GM18505 (cell line): Measurements from ENCODE around the gene SYT12.

ENCODE experiments used
- ATAC-seq: cut with Tn5 transposase; IDR thresholded peaks from one replicate; pipeline ENCODE4 v1.9.1; 2021; ENCODE audit not compliant: unreplicated experiment
- POLR2A ChIP-seq: IDR thresholded peaks from 4 replicates; pipeline ENCODE4 v1.6.1; 2011; ENCODE audit warnings: borderline replicate concordance; ENCODE audit not compliant: insufficient read depth, insufficient read length; ENCODE audit errors: extremely low read depth

The SYT12 gene

DNA sequence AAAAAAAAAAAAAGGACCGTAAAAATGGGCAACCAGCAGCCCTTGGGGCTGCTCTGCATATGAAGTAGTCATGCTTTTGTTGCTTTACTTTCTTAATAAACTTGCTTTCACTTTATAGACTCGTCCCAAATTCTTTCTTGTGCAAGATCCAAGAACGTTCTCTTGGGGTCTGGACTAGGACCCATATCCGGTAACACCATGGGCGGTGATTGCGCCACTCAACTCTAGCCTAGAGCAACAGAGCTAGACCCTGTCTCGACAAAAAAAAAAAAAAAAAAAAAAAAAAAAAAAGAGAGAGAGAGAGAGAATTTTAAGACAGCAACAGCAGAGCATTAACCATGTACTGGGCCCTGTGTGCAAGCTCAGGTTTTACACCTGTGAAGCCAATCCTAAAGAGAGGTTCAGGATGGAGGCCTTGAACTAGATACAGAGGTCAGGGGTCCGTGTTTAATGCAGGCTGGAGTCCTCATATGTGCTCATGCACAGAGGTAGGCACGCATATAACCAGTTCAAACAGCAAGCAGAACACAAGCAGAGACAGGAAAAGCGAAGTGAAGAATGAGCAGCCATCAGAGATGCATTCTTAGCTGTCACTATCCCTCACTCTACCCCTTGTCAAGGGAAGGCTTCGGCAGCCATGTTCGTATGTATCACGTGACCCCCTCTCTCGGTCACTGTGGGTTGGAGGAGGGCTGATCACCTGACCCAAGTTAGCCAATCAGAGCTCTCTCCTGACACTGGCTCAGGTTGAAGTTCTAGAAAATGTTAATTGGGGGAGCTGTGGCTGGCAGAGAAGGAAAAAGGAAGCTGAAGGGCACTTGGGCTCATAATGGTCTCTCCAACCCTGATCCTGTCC is 16.7 kb upstream of the SYT12 start:
- TF ChIP-seq POLR2A, result no peak
- no peak for ATAC-seq

DNA sequence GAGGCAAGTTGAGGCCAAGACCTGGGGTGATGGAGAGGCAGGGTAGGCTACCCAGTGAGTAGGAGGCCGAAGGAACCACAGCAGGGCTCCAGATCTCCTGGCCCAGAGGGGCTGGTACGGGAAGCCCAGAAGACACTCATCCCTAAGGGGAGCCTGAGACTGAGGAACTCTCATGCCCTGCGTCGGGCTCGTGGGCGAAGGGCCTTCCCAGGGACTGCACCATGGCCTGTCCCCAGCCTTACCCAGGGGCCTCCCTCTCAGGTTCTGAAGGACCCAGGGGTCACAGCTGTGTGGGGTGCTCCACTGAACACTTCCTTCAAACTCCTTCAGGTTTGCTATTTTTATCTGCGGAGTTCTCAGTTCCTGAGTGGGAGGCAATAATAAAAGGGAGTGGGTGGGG is 15.8 kb upstream of the SYT12 start:
- no peak for ATAC-seq
- no peak for TF ChIP-seq POLR2A

- ATAC-seq, result no peak
- TF ChIP-seq POLR2A, result no peak
Observed at GRCh38 chr11:67010296-67010905, 12.5 kb upstream of the SYT12 start.

- TF ChIP-seq POLR2A, result no peak
- ATAC-seq, result no peak
Observed at GRCh38 chr11:67013511-67014045, 9.4 kb upstream of the SYT12 start.

DNA sequence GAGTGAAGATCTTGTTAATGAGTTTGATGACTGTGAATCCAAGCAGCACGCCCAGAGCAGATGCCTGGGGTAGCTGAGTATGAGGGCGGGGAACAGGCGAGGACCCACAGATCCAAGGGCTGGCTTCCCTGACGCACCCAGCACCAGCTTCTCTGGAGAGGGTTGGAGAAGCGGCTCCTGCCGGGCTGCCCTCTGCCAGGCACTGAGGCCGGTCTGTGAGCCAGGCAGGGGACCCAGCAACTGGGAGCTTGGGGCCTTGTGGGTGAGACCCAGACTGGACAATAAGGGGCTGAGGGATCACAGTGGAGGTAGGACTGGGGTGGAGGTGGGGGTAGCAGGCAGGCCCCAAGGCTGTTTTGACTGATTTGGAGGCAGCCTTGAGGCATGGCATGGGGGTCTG is 8.6 kb upstream of the SYT12 start:
- TF ChIP-seq POLR2A, result no peak
- no peak for ATAC-seq

- TF ChIP-seq POLR2A, result no peak
- no peak for ATAC-seq
Observed at GRCh38 chr11:67015048-67015447, 7.9 kb upstream of the SYT12 start.

GRCh38 chr11:67016550-67016949 is 6.4 kb upstream of the SYT12 start:
- no peak for TF ChIP-seq POLR2A
- ATAC-seq, result no peak

GRCh38 chr11:67020949-67021348 is 2.0 kb upstream of the SYT12 start:
- no peak for ATAC-seq
- TF ChIP-seq POLR2A, result no peak

GRCh38 chr11:67022341-67022933 is 497 bp upstream of the SYT12 start:
- no peak for TF ChIP-seq POLR2A
- ATAC-seq, result no peak

DNA sequence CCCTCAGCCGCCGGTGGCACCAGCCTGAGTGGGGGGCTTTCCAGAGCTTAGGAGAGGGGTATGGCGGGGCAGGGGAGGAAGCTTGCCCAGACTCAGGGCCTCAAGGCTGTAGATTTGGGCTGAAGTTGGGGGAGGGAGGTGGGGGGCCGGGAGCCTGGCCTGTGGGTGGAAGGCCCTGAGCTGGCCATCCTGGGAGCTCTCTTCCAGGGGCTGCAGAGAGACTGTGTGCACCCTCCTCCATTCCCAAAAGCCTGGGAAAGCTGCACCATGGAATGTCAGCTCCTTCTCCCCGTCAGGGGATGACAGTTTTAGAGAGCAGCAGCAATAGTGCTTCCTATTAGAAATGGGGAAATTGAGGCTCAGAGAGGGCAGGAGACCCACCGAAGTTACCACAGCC is 1.0 kb downstream of the SYT12 start:
- no peak for ATAC-seq
- no peak for TF ChIP-seq POLR2A

GRCh38 chr11:67024410-67024809 is 1.5 kb downstream of the SYT12 start:
- no peak for ATAC-seq
- TF ChIP-seq POLR2A, result no peak

GRCh38 chr11:67024966-67025365 is 2.0 kb downstream of the SYT12 start:
- no peak for TF ChIP-seq POLR2A

DNA sequence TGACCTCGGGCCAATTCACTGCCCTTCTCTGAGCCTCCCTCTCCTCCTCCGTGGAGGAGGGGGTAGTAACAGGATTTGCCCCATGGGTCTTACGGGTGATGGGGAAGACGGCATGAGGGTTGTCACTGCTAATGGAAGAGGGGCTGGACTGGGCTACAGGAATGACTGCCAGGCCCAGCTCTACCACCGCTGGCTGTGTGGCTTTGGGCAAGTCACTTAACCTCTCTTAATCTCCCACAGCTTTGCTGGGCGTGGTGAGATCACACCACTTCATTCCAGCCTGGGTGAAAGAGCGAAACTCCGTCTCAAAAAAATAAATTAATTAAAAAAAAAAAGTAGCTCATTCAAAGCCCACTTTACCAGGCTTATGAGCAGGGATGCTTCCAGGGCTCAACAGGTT is 2.8 kb downstream of the SYT12 start:
- TF ChIP-seq POLR2A, result no peak
- ATAC-seq, result no peak

More at GRCh38 chr11:67024966-67025365, 2.0 kb downstream of the SYT12 start:
- ATAC-seq, result no peak
